Measurements from ENCODE around the gene MRPL57. TPM values are rescaled to one million over a fixed set of nuclear protein-coding genes. Genes with fewer than 3 reads are reported as not detected.
"Not testable (repeated sequence)": the region's sequence is repeated elsewhere in the genome, so short reads cannot be mapped to it uniquely, and the experiment has no call there.

The MRPL57 gene
- total RNA-seq, 1 donor from 2014 or later = 39.0 TPM

GRCh38 chr13:21201456-21202190, 25.2 kb downstream of the MRPL57 start:
- not testable (repeated sequence) for H3K4me3 ChIP-seq (ENCODE audit: low read depth, low read length); DNase-seq (ENCODE audit: low read depth)

GRCh38 chr13:21202767-21203531, 26.5 kb downstream of the MRPL57 start:
- DNase-seq (ENCODE audit: low read depth) = no peak
- no peak for TF ChIP-seq CTCF (conservative IDR thresholded peaks at IDR 0.05; ENCODE audit: low read depth, low read length)
- H3K4me3 ChIP-seq (ENCODE audit: low read depth, low read length) = no peak overlapping the region

GRCh38 chr13:21208652-21209154, 32.2 kb downstream of the MRPL57 start:
- TF ChIP-seq CTCF (conservative IDR thresholded peaks at IDR 0.05; ENCODE audit: low read depth, low read length) = no peak
- no peak overlapping the region for H3K4me3 ChIP-seq (ENCODE audit: low read depth, low read length)
- no peak for DNase-seq (ENCODE audit: low read depth)

GRCh38 chr13:21212138-21212775, 35.8 kb downstream of the MRPL57 start:
- no peak for DNase-seq (ENCODE audit: low read depth)
- TF ChIP-seq CTCF (conservative IDR thresholded peaks at IDR 0.05; ENCODE audit: low read depth, low read length) = no peak
- no peak overlapping the region for H3K4me3 ChIP-seq (ENCODE audit: low read depth, low read length)

GRCh38 chr13:21215419-21215818, 39.0 kb downstream of the MRPL57 start:
- not testable (repeated sequence) for H3K4me3 ChIP-seq (ENCODE audit: low read depth, low read length); DNase-seq (ENCODE audit: low read depth)

GRCh38 chr13:21216332-21216731, 39.9 kb downstream of the MRPL57 start:
- DNase-seq (ENCODE audit: low read depth) = no peak
- TF ChIP-seq CTCF (conservative IDR thresholded peaks at IDR 0.05; ENCODE audit: low read depth, low read length) = no peak
- H3K4me3 ChIP-seq (ENCODE audit: low read depth, low read length) = no peak overlapping the region

GRCh38 chr13:21218351-21219035, 42.0 kb downstream of the MRPL57 start:
- no peak for TF ChIP-seq CTCF (conservative IDR thresholded peaks at IDR 0.05; ENCODE audit: low read depth, low read length)
- no peak for DNase-seq (ENCODE audit: low read depth)
- no peak overlapping the region for H3K4me3 ChIP-seq (ENCODE audit: low read depth, low read length)

Data from epithelial cell of proximal tubule (primary cell).